GM12875 (cell line): ENCODE data around the gene ARAF.

Source experiments
- H3K4me3 ChIP-seq: one replicate; pipeline ENCODE4 v1.5.1; 2011; ENCODE audit warnings: low read depth, low read length, control low read depth
- TF ChIP-seq, protein P1 (sequence below): IDR thresholded peaks from 2 replicates; pipeline ENCODE4 v1.5.1; 2011; ENCODE audit warnings: low read depth, mild to moderate bottlenecking, control low read depth, inconsistent platforms, low read length, moderate library complexity, borderline replicate concordance; ENCODE audit not compliant: insufficient read depth

Gene ARAF

DNA sequence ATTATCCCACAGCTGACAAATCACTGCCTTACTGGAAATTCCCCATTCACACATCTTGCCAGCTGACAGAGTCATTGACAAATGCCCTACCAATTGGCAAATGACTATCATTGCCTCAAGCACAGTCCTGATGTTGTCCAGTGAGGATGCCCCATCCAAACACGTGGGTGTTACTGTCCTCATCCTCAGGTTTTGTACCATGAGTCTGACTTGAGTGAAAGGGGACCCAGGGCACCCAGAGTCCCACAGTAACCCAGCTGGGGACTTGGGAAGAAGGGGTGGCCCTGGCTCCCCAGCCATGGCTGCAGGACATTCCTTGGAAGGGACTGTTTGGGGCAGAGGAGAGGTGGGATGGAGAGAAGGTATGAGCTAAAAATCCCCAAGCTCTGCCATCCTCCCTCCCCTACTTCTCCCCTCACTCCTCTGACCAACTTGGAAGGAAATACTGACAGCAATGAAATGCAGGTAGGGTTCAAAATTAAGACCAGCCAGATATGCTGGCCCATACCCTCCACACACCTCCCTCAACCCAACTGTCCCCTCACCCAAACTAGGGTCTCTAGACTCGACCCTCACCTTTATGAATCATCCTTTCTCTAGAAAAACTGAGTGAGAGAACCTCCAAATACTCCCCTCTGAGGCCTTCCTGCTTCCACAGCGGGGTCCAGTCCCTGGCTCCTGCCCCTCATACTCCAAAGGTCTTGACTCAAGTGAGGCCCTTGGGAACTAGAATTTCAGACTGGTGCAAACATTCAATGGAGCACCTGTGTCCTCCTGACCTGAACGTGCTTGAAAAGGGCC lies 26.3 kb downstream of the ARAF start:
- no peak overlapping the region for H3K4me3 ChIP-seq
- TF ChIP-seq, protein P1, sequence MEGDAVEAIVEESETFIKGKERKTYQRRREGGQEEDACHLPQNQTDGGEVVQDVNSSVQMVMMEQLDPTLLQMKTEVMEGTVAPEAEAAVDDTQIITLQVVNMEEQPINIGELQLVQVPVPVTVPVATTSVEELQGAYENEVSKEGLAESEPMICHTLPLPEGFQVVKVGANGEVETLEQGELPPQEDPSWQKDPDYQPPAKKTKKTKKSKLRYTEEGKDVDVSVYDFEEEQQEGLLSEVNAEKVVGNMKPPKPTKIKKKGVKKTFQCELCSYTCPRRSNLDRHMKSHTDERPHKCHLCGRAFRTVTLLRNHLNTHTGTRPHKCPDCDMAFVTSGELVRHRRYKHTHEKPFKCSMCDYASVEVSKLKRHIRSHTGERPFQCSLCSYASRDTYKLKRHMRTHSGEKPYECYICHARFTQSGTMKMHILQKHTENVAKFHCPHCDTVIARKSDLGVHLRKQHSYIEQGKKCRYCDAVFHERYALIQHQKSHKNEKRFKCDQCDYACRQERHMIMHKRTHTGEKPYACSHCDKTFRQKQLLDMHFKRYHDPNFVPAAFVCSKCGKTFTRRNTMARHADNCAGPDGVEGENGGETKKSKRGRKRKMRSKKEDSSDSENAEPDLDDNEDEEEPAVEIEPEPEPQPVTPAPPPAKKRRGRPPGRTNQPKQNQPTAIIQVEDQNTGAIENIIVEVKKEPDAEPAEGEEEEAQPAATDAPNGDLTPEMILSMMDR = no peak

DNA sequence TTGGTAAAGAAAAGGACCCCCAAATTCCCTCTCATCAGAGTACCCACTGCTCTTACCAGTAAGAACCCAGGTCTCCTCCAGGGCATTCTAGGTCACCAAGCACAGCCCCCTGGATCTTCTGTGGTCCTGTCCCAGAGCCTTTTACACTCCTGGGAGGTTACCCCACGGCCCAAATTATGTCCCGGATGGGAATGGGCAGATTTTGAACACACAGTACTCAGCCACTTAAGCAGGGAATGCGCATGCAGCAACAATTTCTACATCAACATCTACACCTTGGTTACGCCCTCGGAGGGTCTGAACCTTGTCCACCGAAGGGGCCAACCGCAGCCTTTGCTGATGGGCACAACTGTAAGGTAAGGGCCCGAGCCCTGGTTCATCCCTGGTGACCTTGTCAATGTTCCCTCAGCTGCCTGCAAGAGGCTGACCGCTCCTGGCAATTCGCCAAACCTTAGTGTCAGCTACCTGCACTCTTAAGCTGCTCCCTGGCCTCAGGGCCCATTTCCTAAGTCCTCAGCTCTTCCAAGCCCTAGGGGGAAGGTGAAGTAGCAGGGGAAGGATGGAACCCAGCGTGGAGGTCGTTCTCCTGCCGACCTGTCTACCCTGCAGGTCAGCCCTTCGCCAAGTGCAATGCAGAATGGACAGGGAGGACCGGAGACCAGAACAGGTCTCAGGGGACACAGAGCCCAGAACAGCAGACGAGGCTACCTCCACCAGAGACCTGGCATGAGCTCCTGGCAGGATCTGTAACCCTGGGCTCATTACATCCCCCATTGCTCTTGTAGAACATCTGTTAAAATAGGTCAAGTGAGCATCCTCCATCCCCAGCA lies 27.1 kb downstream of the ARAF start:
- TF ChIP-seq, protein P1 = no peak
- H3K4me3 ChIP-seq = no peak overlapping the region

DNA sequence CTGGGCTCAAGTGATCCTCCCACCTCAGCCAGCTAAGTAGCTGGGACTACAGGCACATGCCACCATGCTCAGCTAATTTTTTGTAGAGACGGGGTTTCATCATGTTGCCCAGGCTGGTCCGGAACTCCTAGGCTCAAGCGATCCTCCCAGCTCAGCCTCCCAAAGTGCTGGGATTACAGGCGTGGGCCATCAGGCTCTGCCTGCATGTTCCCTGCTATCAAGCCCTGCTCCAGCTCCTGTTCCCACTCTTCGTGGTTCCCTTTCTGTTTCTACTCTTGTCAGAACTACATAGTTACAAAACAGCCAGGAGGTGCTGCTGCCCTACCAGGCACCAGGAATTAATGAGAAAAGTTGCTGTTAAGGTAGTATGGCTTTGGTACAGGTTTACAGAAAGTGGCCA lies 30.0 kb downstream of the ARAF start:
- TF ChIP-seq, protein P1 = no peak
- H3K4me3 ChIP-seq = no peak overlapping the region

DNA sequence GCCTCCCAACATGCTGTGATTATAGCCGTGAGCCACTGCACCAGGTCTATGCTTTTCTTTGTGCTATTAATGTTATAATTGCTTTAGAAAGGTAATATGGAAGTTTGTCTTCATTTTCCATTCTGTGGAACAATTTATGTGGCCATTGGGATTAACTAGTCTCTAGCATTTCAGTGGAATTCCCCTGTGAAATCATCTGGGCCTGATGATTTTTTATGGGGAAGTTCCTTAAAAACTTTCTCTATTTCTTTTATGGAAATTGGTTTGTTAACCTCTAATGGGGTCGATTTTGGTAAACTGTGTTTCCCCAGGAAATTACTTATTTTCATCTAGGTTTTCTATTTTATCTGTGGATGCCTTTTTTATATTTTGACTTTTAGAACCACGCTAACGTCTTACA lies 32.5 kb downstream of the ARAF start:
- TF ChIP-seq, protein P1 = no peak
- H3K4me3 ChIP-seq = no peak overlapping the region

DNA sequence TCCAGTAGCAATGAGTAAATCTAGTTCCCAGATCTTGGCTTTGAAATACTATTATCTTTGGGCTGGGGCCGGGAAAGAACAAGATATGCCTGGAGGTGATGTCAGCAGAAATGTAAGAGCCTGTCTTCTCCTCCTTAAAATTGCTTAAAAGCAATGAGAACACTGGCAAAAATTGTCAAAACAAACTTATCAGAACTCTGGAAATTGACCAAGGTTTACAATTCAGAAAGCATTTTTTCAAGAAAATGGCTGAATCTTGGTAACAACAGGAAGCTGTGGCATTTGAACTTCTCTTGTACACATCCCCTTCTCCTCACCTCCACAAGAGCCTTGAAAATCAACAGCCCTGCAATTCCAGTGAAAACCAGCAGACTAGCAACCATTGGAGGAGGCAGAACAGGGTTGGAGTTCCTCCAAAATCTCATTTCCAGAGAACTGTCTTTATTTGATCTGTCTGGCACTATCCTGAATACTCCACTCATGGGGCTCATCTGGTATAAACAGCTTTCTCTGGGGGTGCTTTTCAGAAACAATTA lies 34.8 kb downstream of the ARAF start:
- TF ChIP-seq, protein P1 = no peak
- H3K4me3 ChIP-seq = no peak overlapping the region

DNA sequence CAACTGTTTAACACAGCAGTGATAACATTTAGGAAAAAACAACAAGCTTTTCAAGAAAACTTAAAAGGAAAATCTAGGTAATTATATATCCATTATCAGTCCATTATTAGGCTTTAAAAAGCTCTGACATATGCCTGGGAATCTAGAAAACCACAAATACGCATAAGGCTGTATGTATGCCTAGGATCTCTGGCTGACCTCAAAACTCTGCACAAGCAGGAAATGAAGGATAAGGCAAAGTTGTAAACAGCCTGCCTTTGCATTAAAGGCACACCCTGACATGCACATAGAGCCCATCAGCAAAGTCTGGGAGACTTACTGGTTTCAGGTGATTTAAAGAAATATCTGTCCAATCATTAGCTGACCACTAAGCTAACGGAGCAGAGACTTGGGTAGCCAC lies 35.3 kb downstream of the ARAF start:
- TF ChIP-seq, protein P1 = no peak

More for the DNA sequence above, 35.3 kb downstream of the ARAF start:
- no peak overlapping the region for H3K4me3 ChIP-seq
